Uterus (tissue), 4 donors: ENCODE data around the gene DDOST. TPM values are rescaled to one million over a fixed set of nuclear protein-coding genes. Genes with fewer than 3 reads are reported as not detected.

ENCODE experiments used
- DNase-seq, 2 donors: peaks; one replicate each; pipeline ENCODE4 v3.0.0-alpha.2; 2019 to 2020
- H3K27ac ChIP-seq, 2 donors: fragments of 200-600 bp; sonication (generic); 1 replicate in 1 of 2; 2 replicates in 1 of 2; pipeline ENCODE4 v1.5.1; 2016 to 2018
- H3K27me3 ChIP-seq, 2 donors: fragments of 200-600 bp; sonication (generic); one replicate each; pipeline ENCODE4 v1.5.1; 2018 to 2019; ENCODE audit warnings: control low read depth in 1 of 2
- H3K36me3 ChIP-seq, 2 donors: fragments of 200-600 bp; sonication (generic); one replicate each; pipeline ENCODE4 v1.5.1; 2019; ENCODE audit warnings: control low read depth in 1 of 2
- H3K4me1 ChIP-seq, 2 donors: fragments of 200-600 bp; sonication (generic); one replicate each; pipeline ENCODE4 v1.5.1; 2018 to 2019; ENCODE audit warnings: control low read depth in 1 of 2
- H3K4me3 ChIP-seq, 2 donors: fragments of 200-600 bp; sonication (generic); 1 replicate in 1 of 2; 2 replicates in 1 of 2; pipeline ENCODE4 v1.5.1; 2018 to 2019; ENCODE audit warnings: mild to moderate bottlenecking in 1 of 2
- H3K9me3 ChIP-seq, 2 donors: fragments of 200-600 bp; sonication (generic); one replicate each; pipeline ENCODE4 v1.5.1; 2019; ENCODE audit warnings: control low read depth in 1 of 2
- POLR2A ChIP-seq, 2 donors: fragments of 450-650 bp; IDR thresholded peaks; one replicate each; pipeline ENCODE4 v1.6.1; 2016; ENCODE audit warnings: antibody characterized with exemption in 2 of 2, mild to moderate bottlenecking in 1 of 2, moderate library complexity in 1 of 2
- intact Hi-C: fragments of 100-400 bp; cut with DNase I; formaldehyde crosslinking; loops from one replicate; pipeline ENCODE4 v1.15.1; 2023; ENCODE audit warnings: low total_unique reads
- total RNA-seq, 4 donors: library from RNA; depleted of rRNA in 3 of 4; stranded (reverse); fragments of >200 nt in 3 of 4; gene quantifications; one replicate each; pipeline versions ENCODE4 v1.1.0 to v1.2.4, GENCODE V29; 2014 to 2023
- TF ChIP-seq, protein P1 (sequence below), 4 experiments: fragments of 200-600 bp in 2 of 4; fragments of 450-650 bp in 2 of 4; sonication (generic) in 2 of 4; IDR thresholded peaks; one replicate each; pipeline ENCODE4 v1.5.1; 2016 to 2019; ENCODE audit warnings: antibody characterized with exemption in 4 of 4, mild to moderate bottlenecking in 2 of 4, moderate library complexity in 1 of 4
- donor health status: DM: yes; HTN: yes; CAD: no.

The DDOST gene
- total RNA-seq, 4 donors from 2014 or later, result 101 to 236 (median 123) TPM

- Histone ChIP-seq H3K36me3 (no peaks in the 10 kb centered on the region), H3K4me3 (no peak overlapping the region), H3K4me1 (no peaks in the 10 kb centered on the region), H3K27me3 (no peaks in the 10 kb centered on the region), H3K27ac (no peak overlapping the region), H3K9me3 (no peaks in the 10 kb centered on the region)
- no peak for TF ChIP-seq POLR2A (IDR thresholded peaks at IDR 0.05)
- TF ChIP-seq, protein P1, sequence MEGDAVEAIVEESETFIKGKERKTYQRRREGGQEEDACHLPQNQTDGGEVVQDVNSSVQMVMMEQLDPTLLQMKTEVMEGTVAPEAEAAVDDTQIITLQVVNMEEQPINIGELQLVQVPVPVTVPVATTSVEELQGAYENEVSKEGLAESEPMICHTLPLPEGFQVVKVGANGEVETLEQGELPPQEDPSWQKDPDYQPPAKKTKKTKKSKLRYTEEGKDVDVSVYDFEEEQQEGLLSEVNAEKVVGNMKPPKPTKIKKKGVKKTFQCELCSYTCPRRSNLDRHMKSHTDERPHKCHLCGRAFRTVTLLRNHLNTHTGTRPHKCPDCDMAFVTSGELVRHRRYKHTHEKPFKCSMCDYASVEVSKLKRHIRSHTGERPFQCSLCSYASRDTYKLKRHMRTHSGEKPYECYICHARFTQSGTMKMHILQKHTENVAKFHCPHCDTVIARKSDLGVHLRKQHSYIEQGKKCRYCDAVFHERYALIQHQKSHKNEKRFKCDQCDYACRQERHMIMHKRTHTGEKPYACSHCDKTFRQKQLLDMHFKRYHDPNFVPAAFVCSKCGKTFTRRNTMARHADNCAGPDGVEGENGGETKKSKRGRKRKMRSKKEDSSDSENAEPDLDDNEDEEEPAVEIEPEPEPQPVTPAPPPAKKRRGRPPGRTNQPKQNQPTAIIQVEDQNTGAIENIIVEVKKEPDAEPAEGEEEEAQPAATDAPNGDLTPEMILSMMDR (IDR thresholded peaks at IDR 0.05), result no peak
- DNase-seq, result no peak
- intact Hi-C loops, result loop anchor here (10.0 kb wide), 1 partner anchor 124 kb away; no protein-coding TSS in a partner anchor
Measured at GRCh38 chr1:20648438-20648837, 12.7 kb downstream of the DDOST start.

DNA sequence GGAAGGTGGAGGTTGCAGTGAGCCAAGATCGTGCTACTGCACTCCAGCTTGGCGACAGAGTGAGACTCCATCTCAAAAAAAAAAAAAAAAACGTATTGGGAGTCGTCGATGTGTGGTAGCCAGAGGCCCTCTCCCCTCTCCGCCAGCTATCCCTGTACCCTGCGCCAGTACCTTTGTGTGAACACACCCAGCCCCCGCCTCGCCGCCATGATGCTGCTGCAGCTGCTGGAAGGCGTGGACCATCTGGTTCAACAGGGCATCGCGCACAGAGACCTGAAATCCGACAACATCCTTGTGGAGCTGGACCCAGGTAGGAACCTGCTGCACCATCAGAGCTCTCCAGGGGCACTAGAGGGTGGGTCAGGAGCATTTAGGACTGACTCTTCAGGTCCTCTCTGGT, 15.8 kb downstream of the DDOST start:
- no peaks in the 10 kb centered on the region for H3K9me3 ChIP-seq
- H3K4me1 ChIP-seq, result no peaks in the 10 kb centered on the region
- no peaks in the 10 kb centered on the region for H3K36me3 ChIP-seq
- H3K27me3 ChIP-seq, result no peaks in the 10 kb centered on the region
- intact Hi-C loops, result loop anchor here (10.0 kb wide), 1 partner anchor 121 kb away; no protein-coding TSS in a partner anchor
- no peak overlapping the region for H3K27ac ChIP-seq
- TF ChIP-seq POLR2A (IDR thresholded peaks at IDR 0.05), result no peak
- TF ChIP-seq, protein P1 (IDR thresholded peaks at IDR 0.05), result no peak
- DNase-seq, result no peak
- no peak overlapping the region for H3K4me3 ChIP-seq

DNA sequence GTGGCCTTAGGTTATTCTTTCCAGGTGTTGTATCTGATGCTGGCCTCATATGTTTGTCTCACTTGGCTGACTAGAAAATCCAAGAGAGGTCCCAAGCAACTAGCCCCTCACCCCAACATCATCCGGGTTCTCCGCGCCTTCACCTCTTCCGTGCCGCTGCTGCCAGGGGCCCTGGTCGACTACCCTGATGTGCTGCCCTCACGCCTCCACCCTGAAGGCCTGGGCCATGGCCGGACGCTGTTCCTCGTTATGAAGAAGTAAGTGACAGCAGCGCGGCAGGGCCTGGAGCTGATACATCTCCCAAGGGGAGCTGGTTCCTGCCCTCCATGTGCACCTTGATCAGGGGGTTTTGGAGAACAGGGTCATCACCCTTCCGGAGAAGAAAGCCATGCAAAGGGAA, 16.8 kb downstream of the DDOST start:
- no peaks in the 10 kb centered on the region for H3K36me3 ChIP-seq
- no peaks in the 10 kb centered on the region for H3K27me3 ChIP-seq
- no peaks in the 10 kb centered on the region for H3K9me3 ChIP-seq
- H3K4me1 ChIP-seq, result no peaks in the 10 kb centered on the region
- intact Hi-C loops, result loop anchor here (10.0 kb wide), 1 partner anchor 120 kb away; no protein-coding TSS in a partner anchor
- H3K4me3 ChIP-seq, result no peak overlapping the region
- no peak for TF ChIP-seq POLR2A (IDR thresholded peaks at IDR 0.05)
- TF ChIP-seq, protein P1 (IDR thresholded peaks at IDR 0.05), result no peak
- no peak overlapping the region for H3K27ac ChIP-seq
- no peak for DNase-seq

DNA sequence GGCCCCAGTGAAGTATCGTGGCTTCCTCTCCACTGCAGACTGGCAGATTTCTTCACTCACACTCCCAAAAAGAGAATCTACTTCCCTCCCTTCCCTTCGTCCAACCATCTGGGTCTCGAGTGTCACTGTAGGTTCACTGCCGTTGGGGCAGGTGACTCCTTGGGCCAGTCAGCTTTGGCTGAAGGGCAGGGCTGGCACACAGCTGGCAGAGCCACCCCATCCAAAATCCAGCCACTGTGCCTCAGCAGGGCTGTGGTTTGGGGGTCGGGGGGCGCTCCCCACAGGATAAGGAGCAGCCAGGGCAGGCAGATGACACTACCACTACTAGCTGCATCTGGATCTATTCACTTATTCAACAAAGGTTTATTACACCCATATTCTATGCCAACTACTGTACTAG, 18.1 kb downstream of the DDOST start:
- Histone ChIP-seq H3K36me3 (no peaks in the 10 kb centered on the region), H3K9me3 (no peaks in the 10 kb centered on the region), H3K4me3 (no peak overlapping the region), H3K27me3 (no peaks in the 10 kb centered on the region), H3K27ac (no peak overlapping the region), H3K4me1 (no peaks in the 10 kb centered on the region)
- no peak for DNase-seq
- intact Hi-C loops, result loop anchor here (10.0 kb wide), 1 partner anchor 118 kb away; no protein-coding TSS in a partner anchor
- TF ChIP-seq POLR2A (IDR thresholded peaks at IDR 0.05), result no peak
- TF ChIP-seq, protein P1 (IDR thresholded peaks at IDR 0.05), result no peak

DNA sequence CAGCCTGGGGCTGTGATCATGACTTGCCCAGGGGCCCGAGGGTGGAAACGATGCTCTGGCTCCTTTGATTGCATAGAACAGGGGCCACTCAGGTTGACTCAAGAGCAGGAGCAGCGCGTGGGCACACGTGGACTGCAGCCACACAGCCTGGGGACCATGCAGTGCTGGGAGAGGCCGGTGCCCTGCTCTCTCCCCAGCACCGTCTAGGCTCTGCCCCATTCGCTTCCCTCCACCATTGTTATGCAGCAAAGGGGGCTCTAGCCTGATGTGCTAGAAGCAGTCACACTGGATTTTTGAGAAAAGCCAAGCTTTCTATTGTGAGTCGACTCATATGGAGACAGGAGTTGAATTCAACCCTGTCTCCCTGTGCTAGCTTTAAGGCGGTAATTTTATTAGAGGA, 19.2 kb downstream of the DDOST start:
- Histone ChIP-seq H3K36me3 (no peaks in the 10 kb centered on the region), H3K4me3 (no peak overlapping the region), H3K27me3 (no peaks in the 10 kb centered on the region), H3K27ac (no peak overlapping the region), H3K4me1 (no peaks in the 10 kb centered on the region), H3K9me3 (no peaks in the 10 kb centered on the region)
- intact Hi-C loops, result loop anchor here (10.0 kb wide), 1 partner anchor 117 kb away; no protein-coding TSS in a partner anchor
- TF ChIP-seq, protein P1 (IDR thresholded peaks at IDR 0.05), result no peak
- TF ChIP-seq POLR2A (IDR thresholded peaks at IDR 0.05), result no peak
- DNase-seq, result no peak
